ENCODE results near the gene SRC. TPM values are rescaled to one million over a fixed set of nuclear protein-coding genes. Genes with fewer than 3 reads are reported as not detected.
A peak's percentile ranks its signal among the peaks of the same experiment; 100 is the strongest.

SRC gene
- 126 and 128 TPM in 2 replicates for total RNA-seq
- long read RNA-seq, full-length matches to known transcripts: 1 of 4 reads
- long read RNA-seq, partial matches to known transcripts: 3 of 4 reads
- long read RNA-seq, other reads (novel, unspliced or antisense): 0 of 4 reads

GRCh38 chr20:37345339-37346235, at the start of gene SRC:
Gene SRC (plus strand): TSS chr20:37346140. CDS start chr20:37384154, 38,014 bp downstream.
- H3K36me3 Mint-ChIP-seq (ENCODE audit: insufficient read depth): peaks cover 7% of the 10 kb centered on the region
- H3K27me3 Mint-ChIP-seq: no peaks in the 10 kb centered on the region
- H3K4me1 Mint-ChIP-seq (ENCODE audit: low read depth): peaks cover 39% of the 10 kb centered on the region
- H3K4me3 Mint-ChIP-seq (ENCODE audit: low read depth): peak within 1 kb of the TSS; percentile 77
- peak within 1 kb of the TSS; percentile 99 for H3K27ac Mint-ChIP-seq
- TF ChIP-seq CTCF (IDR thresholded peaks at IDR 0.05; ENCODE audit: unreplicated experiment): no peak
- DNase-seq (ENCODE audit: low spot score, unreplicated experiment): peak; percentile 64
- H3K9me3 Mint-ChIP-seq (ENCODE audit: low read depth): no peaks in the 10 kb centered on the region

GRCh38 chr20:37296371-37296770, 49.6 kb upstream of the SRC start:
- H3K9me3 Mint-ChIP-seq (ENCODE audit: low read depth): peaks cover 7% of the 10 kb centered on the region
- no peak overlapping the region for H3K4me3 Mint-ChIP-seq (ENCODE audit: low read depth)
- H3K27ac Mint-ChIP-seq: peak overlapping the region; percentile 25
- no peak for DNase-seq (ENCODE audit: low spot score, unreplicated experiment)
- H3K4me1 Mint-ChIP-seq (ENCODE audit: low read depth): peaks cover 8% of the 10 kb centered on the region
- H3K27me3 Mint-ChIP-seq: no peaks in the 10 kb centered on the region
- TF ChIP-seq CTCF (IDR thresholded peaks at IDR 0.05; ENCODE audit: unreplicated experiment): no peak
- H3K36me3 Mint-ChIP-seq (ENCODE audit: insufficient read depth): peaks cover 29% of the 10 kb centered on the region

- Mint-ChIP-seq H3K9me3 (ENCODE audit: low read depth) (peaks cover 7% of the 10 kb centered on the region), H3K36me3 (ENCODE audit: insufficient read depth) (peaks cover 37% of the 10 kb centered on the region), H3K27ac (no peak overlapping the region), H3K4me1 (ENCODE audit: low read depth) (peaks cover 7% of the 10 kb centered on the region), H3K27me3 (no peaks in the 10 kb centered on the region), H3K4me3 (ENCODE audit: low read depth) (no peak overlapping the region)
- no peak for DNase-seq (ENCODE audit: low spot score, unreplicated experiment)
- no peak for TF ChIP-seq CTCF (IDR thresholded peaks at IDR 0.05; ENCODE audit: unreplicated experiment)
Observed at GRCh38 chr20:37297066-37297736, 48.7 kb upstream of the SRC start.

GRCh38 chr20:37298190-37298939, 47.6 kb upstream of the SRC start:
- Mint-ChIP-seq H3K27me3 (no peaks in the 10 kb centered on the region), H3K36me3 (ENCODE audit: insufficient read depth) (peaks cover 36% of the 10 kb centered on the region), H3K4me1 (ENCODE audit: low read depth) (peaks cover 9% of the 10 kb centered on the region), H3K27ac (no peak overlapping the region), H3K9me3 (ENCODE audit: low read depth) (peaks cover 3% of the 10 kb centered on the region), H3K4me3 (ENCODE audit: low read depth) (no peak overlapping the region)
- TF ChIP-seq CTCF (IDR thresholded peaks at IDR 0.05; ENCODE audit: unreplicated experiment): no peak
- no peak for DNase-seq (ENCODE audit: low spot score, unreplicated experiment)
